ENCODE data around the gene IFI6.
"Not testable (repeated sequence)": the region's sequence is repeated elsewhere in the genome, so short reads cannot be mapped to it uniquely, and the experiment has no call there.

The IFI6 gene

DNA sequence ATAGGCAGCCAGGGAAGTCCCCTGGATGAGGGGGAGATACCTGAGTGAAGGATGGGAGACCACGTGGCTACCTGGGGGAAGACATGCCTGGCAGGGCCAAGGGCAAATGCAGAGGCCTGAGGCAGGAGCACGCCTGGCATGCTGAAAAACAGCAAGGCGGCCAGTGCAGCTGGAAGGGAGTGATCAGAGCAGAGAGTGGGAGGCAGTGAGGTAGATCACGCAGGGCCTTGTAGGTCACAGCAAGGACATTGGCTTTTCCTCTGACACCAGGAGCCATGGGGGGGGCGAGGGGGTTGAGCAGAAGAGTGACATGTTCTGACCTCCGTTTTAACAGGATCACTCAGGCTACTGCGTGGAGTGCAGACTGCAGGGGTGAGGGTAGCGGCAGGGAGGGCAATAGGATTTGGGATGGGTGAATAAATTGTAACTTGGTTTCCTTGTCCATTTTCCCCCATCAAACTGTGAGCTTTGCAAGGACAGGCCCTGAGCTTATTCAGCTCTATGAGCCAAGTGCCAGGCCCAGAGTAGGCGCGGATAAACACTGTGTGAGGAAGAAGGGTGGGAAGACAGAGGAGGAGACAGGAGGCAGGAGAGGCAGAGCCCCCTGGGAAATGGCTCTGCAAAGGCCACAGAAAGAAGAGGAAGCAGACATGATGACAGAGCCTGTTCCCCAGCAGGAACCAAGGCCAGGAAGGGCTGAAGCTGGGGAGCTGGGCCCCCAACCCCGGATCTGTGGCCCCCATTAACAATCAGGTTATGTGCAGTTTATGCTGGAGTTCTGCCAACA is 16.6 kb downstream of the IFI6 start:
- in situ Hi-C loops (cut with HindIII; ENCODE audit: low pct_unique_long_range_greater_than_20kb, low sequenced_read_pairs): no loop called here
- DNase-seq (ENCODE audit: low read depth in 1 of 2, low spot score in 1 of 2): no peak
- no peak for TF ChIP-seq JUND (IDR thresholded peaks at IDR 0.05; ENCODE audit: low read depth)

DNA sequence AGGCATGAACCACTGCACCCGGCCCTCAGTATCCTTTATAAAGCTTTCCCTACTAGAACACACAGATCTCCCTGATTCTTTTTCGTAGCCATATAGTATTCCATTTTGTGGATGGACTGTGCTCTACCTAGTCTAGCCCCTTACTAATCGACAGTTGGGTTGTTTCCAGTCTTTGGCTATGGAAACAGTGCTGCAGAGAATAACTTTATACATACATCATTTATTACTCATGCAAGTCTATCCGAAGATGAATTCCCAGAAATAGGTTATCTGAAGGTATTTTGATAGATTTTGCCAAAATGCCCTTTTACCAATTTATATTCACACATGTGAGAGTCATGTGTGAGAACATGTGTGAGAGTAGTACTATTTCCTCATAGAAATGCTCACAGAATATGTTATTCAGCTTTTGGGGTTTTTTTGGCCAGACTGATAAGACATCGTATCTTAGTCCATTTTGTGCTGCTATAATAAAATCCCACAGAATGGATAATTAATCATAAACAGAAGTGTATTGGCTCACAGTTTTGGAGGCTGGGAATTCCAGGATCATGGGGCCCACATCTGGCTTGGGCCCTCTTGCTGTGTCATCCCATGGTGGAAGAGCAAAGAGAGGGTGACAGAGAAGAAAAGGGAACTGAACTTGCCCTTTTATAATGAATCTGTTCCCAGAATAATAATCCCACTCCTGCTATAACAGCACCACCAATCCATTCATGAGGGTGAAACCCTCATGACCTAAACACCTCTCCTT is 19.7 kb downstream of the IFI6 start:
- in situ Hi-C loops (cut with HindIII; ENCODE audit: low pct_unique_long_range_greater_than_20kb, low sequenced_read_pairs): no loop called here
- DNase-seq (ENCODE audit: low read depth in 1 of 2, low spot score in 1 of 2): no peak
- no peak for TF ChIP-seq JUND (IDR thresholded peaks at IDR 0.05; ENCODE audit: low read depth)

DNA sequence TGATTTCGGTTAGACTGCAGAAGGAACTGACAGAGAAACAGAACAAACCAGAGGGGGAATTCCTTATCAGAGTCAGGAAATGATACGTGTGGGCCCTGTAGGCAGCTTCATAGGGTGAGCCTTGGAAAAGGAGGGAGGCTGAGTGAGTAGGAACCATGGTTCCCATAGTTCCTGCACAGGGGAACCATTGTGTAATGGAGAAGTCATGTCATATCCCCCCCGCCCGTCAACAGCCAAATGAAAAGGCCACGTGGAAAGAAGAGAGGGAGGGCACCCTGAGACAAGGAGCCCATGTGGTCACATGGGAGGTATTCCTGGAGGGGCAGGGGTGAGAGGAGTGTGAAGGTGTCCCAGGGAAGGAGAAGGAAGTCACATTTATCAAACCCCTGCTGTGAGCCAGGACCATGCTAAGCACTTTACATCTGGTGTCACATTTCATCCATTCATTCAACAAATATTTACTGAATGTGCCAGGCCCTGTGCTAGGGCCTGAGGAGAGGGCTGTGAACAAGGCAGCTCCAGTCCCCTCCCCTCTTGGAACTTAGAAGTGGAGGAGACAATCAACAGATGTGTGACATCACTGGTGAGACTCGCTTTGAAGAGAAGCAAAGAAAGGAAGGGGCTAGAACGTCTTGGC is 21.3 kb downstream of the IFI6 start:
- in situ Hi-C loops (cut with HindIII; ENCODE audit: low pct_unique_long_range_greater_than_20kb, low sequenced_read_pairs): no loop called here
- no peak for DNase-seq (ENCODE audit: low read depth in 1 of 2, low spot score in 1 of 2)

DNA sequence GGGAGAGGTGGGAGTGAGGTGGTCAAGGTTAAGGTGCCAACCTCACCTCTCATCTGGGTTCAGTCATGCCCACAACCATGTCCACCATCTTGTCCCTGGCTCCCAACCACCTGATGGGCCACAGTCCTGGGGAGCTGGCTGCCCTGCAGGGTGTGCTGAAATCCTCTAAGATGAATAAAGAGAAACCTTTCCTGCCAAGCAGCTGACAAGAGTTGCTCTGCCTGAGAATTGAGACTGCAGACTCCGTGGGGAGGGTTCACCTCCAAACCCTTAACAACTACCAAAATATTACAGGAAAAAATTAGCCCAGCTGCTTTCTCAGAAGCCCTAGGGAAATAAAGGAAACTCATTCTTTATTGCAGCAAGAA is 21.8 kb downstream of the IFI6 start:
- TF ChIP-seq JUND (IDR thresholded peaks at IDR 0.05; ENCODE audit: low read depth): no peak
- in situ Hi-C loops (cut with HindIII; ENCODE audit: low pct_unique_long_range_greater_than_20kb, low sequenced_read_pairs): no loop called here
- DNase-seq (ENCODE audit: low read depth in 1 of 2, low spot score in 1 of 2): no peak

More for the DNA sequence above, 21.3 kb downstream of the IFI6 start:
- TF ChIP-seq JUND (IDR thresholded peaks at IDR 0.05; ENCODE audit: low read depth): no peak

DNA sequence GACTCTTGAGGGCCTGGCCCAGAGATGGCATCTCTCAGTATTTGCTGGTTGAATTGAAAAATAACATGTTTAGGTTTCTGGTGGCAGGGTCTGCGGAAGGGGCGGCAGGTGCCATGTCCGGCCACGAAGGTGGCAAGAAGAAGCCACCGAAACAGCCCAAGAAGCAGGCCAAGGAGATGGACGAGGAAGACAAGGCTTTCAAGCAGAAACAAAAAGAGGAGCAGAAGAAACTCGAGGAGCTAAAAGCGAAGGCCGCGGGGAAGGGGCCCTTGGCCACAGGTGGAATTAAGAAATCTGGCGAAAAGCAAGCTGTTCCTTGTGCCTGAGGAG is 22.7 kb downstream of the IFI6 start:
- no peak for TF ChIP-seq JUND (IDR thresholded peaks at IDR 0.05; ENCODE audit: low read depth)
- in situ Hi-C loops (cut with HindIII; ENCODE audit: low pct_unique_long_range_greater_than_20kb, low sequenced_read_pairs): no loop called here
- DNase-seq (ENCODE audit: low read depth in 1 of 2, low spot score in 1 of 2): no peak

DNA sequence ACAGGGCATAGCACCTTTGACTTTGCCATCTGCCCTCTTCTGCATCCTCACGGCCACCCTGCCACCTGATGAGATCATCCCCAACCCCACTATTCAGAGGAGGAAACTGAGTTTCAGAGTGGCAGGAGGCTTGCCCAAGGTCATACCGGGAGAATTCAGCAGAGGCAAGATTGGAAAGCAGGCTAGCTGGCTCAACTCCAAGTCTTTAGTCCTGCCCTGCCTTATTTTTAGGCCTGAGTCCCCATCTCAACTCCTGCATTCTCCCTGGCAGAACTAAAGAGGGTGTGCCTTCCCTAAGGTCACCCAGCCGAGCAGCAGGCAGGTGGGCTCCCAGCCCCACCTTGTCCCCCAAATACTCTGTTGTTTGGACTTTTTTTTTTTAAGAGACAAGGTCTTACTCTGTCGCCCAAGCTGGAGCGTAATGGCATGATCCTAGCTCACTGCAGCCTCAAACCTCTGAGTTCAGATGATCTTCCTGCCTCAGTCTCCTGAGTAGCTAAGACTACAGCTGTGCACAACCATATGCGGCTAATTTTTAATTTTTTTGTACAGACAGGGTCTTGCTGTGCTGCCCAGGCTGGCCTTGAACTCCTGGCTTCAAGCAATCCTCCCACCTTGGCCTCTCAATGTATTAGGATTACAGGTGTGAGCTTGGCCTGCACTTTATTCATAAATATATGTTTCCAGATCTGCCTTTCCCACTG is 23.2 kb downstream of the IFI6 start:
- in situ Hi-C loops (cut with HindIII; ENCODE audit: low pct_unique_long_range_greater_than_20kb, low sequenced_read_pairs): no loop called here
- TF ChIP-seq JUND (IDR thresholded peaks at IDR 0.05; ENCODE audit: low read depth): no peak
- no peak for DNase-seq (ENCODE audit: low read depth in 1 of 2, low spot score in 1 of 2)

DNA sequence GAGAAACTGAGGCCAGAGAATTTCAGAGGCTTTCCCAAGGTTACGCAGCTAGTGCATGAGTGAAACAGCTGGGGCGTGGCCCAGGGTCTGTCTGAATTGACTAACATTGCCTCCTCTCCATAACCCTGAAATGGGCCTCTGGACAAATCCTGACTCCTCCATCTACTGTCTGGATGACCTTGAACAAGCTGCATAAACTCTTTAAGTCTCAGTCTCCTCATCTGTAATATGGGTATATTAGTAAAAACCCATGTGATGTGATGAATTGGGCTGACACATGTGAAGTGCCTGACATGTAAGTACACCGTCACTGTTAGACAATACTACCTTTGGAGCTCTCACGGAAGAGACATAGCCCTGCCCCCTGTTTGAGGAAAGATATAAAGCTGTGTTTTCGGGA is 24.7 kb downstream of the IFI6 start:
- DNase-seq (ENCODE audit: low read depth in 1 of 2, low spot score in 1 of 2): no peak
- in situ Hi-C loops (cut with HindIII; ENCODE audit: low pct_unique_long_range_greater_than_20kb, low sequenced_read_pairs): no loop called here
- TF ChIP-seq JUND (IDR thresholded peaks at IDR 0.05; ENCODE audit: low read depth): no peak

DNA sequence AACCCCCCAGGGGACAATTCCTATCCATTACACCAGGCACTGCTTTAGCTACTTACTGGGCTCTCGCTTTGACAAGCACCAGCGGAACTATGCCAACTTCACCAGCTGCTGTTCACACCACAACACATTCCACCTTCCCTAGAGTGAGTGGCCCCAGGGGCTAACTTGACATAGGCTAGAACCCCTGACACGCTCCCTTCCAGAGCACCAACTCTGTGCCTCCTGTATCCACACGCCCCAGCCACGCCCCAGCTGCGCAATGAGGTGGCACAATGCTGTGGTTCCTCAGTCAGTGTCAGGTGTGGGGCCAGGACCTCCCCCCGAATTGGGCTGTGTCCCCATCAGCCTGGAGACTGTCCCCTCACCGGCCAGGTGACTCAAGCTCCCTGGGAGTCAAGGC is 25.3 kb downstream of the IFI6 start:
- DNase-seq (ENCODE audit: low read depth in 1 of 2, low spot score in 1 of 2): no peak
- no peak for TF ChIP-seq JUND (IDR thresholded peaks at IDR 0.05; ENCODE audit: low read depth)
- in situ Hi-C loops (cut with HindIII; ENCODE audit: low pct_unique_long_range_greater_than_20kb, low sequenced_read_pairs): no loop called here

DNA sequence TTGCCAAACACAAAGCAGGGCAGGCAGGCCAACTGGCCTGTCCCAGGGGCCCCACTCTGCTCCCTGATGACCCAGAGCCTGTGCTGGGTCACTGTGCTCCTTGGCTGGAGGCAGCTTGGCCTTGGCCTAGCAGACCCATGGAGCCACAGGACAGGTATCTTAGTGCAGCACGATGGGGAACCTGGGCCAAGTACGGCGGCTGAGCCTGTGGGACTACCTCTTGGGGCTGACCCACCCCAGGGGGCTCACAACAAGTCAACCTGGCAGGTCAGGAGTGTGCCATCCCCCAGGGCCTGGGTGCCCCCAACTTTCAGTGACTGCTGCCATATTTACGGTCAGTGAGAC is 26.9 kb downstream of the IFI6 start:
- DNase-seq (ENCODE audit: low read depth in 1 of 2, low spot score in 1 of 2): no peak
- in situ Hi-C loops (cut with HindIII; ENCODE audit: low pct_unique_long_range_greater_than_20kb, low sequenced_read_pairs): no loop called here
- TF ChIP-seq JUND (IDR thresholded peaks at IDR 0.05; ENCODE audit: low read depth): no peak

DNA sequence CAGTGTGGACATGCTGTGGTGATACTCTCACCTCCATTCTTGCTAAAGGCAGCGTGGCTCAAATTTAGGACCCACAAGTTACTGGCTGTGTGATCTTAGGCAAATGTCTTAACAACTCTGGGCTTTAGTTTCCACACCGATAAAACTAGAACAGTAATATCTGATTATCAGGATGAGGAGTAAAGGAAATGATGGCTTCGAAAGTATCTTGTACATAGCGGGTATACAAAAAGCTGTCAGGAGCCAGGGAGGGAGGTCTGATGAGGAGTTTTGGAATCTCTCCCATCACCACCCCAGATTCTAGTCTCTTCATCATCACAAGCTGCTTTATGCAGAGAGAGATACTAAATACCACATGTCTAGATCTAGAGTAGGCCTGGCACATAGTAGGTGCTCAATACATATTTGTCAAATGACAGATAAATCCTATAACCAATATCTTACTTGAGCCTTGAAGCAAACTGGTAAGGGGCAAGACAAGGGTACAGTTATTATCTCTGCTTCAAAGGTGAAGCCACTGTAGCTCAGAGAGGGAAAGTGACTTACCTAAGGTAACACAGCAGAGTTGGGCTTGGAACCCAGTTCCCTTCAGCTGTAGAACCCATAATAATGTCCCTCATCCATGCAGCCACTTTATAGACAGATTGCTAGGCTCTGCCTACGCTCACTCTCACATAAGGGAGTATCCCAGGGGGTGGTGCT is 27.5 kb downstream of the IFI6 start:
- no peak for TF ChIP-seq JUND (IDR thresholded peaks at IDR 0.05; ENCODE audit: low read depth)
- DNase-seq (ENCODE audit: low read depth in 1 of 2, low spot score in 1 of 2): no peak
- in situ Hi-C loops (cut with HindIII; ENCODE audit: low pct_unique_long_range_greater_than_20kb, low sequenced_read_pairs): no loop called here

DNA sequence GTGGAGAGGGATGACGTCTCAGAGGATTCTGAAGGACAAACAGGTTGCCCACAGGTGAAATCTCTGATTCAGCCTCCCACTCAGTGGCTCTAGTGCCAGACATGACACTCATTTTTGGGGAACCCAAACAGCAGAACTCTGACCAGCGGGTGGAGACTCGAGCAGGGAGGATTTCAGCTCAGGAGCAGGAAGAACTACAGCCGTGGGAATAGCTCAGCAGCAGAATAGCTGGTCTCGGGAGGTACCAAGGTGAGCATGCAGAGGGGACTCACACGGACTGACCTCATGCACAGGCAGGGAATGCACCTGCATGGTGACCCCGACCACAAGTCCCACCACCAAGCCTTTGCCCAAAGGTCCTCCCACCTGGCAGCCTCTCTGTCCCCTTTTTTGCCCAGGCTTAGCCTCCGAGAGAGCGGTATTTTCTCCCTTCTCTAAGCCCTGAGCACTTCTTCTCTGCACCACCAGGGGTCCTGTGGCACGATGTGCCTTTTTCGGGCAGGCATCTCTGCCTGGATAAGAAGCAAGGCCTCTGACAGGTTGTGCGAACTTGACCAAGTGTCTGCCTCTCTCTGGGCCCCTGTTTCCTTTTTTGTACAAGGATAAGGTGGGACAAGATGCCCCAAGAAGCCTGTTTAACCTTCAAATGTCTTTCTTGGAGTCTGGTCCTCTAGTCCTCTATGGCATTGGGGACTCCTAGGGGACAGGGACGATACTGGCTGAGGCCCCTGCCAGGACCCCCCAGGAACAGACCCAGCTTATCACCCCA is 28.2 kb downstream of the IFI6 start:
- DNase-seq (ENCODE audit: low read depth in 1 of 2, low spot score in 1 of 2): peak; percentile 29 to 70
- no peak for TF ChIP-seq JUND (IDR thresholded peaks at IDR 0.05; ENCODE audit: low read depth)
- in situ Hi-C loops (cut with HindIII; ENCODE audit: low pct_unique_long_range_greater_than_20kb, low sequenced_read_pairs): no loop called here

DNA sequence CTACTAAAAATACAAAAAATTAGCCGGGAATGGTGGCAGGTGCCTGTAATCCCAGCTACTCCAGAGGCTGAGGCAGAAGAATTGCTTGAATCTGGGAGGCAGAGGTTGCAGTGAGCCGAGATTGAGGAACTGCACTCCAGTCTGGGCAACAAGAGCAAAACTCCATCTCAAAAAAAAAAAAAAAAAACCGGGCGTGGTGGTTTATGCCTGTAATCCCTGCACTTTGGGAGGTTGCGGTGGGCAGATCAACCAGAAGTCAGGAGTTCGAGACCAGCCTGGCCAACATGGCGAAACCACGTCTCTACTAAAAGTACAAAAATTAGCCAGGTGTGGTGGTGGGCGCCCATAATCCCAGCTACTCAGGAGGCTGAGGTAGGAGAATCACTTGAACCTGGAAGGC is 31.5 kb downstream of the IFI6 start:
- DNase-seq (ENCODE audit: low read depth in 1 of 2, low spot score in 1 of 2); in situ Hi-C loops (cut with HindIII; ENCODE audit: low pct_unique_long_range_greater_than_20kb, low sequenced_read_pairs): not testable (repeated sequence)

All from T47D (cell line).